Measurements from ENCODE around the gene IGLL5.

IGLL5 gene

DNA sequence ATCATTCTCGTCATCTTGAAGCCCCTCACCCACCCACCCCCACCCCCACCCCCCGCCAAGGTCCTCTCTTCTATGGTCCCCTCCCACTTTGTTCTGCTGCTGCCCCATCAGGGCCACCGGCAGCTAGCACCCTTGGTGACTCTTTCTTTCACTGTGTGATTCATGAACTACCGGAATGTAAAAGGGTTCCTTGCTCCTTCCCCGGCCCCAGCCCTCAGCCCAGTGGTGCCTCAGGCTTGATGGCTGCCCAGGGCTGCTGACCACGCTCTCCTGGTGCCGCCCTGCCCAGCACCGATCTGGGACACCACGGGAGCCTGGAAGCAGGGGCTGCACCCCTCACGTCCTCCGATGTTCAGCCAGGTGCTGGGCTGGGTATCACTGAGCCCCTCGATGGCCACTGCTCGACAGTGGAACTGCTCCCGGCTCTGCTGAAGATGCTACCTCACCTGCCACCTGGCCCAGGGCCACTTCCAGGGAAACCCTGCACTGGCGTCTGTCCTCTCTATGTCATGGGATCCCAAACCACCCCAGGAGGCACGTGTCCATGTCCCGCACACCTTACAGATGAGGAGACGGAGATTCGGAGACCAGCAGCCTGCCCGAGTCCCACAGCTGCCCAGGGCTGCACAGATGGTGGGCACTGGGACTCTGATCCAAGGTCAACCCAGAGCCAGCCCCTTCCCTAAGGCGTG lies 39.7 kb downstream of the IGLL5 start:
- DNase-seq (ENCODE audit: low read depth): no peak

DNA sequence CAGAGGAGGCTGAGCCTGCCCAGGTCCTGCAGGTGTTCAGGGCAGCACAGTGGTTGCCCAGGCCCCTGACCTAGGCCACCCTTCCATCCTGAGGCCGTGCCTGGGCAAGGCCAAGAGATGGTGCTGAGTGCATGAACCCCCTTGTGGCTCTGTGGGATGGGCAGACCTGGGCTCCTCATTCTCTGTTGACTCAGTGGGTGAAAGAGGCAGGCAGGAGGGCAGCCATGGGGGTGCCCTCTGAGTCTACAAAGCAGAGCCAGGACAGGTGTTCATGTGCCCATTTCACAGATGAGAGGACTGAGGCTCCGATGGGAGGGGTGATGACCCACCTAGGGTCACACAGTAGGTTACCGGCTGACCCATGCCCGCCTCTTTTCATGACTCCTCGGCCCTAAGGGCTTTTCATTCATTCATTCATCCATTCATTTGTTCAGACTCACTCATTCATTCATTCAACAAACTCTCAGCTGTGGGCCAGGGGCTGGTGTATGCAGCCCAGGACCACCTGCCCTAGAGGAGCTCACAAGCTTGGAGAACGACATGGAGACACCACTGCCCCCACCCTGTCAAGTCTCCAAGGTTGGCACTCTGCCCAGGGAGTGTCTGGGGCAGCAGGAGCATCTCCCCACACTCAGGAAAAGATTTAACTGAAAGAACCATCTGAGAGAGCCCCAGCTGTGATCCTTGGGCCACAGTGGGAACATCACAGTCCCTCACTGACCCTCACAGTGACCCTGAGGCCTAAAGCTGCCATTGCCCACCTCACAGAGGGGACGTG lies 40.5 kb downstream of the IGLL5 start:
- no peak for DNase-seq (ENCODE audit: low read depth)

DNA sequence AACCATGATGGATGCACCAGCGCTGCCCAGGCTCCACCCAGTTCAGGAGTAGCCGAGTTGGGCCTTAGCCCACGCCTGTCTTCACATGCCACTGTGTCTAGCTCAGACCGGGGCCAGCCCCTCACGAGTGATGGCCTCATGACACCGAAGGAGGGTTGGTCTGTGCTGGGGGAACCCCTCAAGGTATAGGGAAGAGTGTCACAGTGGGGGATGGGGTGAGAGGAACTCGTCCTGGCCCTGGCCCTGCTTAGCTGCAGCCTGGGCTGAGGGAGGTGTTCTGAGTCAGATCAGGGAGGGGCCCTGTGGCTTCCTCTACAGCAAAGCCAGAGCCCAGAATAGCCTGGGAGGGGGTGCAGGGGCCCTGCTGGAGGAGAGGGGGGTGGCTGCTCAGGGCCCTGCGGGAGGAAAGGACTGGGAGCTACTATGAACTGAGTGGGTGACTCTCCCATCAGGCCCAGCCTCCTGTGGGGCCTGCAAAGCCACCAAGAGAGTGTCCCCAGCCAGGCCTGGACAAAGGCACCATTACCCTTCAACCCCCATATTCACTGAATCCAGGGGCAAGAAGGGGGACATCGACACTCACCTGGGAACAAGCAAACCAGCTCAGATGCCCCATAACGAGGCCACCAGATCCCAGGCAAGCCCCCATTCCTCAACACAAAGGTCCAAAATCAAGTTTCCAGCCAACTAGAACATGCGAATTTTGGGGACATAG lies 41.2 kb downstream of the IGLL5 start:
- DNase-seq (ENCODE audit: low read depth): peak; percentile 4

DNA sequence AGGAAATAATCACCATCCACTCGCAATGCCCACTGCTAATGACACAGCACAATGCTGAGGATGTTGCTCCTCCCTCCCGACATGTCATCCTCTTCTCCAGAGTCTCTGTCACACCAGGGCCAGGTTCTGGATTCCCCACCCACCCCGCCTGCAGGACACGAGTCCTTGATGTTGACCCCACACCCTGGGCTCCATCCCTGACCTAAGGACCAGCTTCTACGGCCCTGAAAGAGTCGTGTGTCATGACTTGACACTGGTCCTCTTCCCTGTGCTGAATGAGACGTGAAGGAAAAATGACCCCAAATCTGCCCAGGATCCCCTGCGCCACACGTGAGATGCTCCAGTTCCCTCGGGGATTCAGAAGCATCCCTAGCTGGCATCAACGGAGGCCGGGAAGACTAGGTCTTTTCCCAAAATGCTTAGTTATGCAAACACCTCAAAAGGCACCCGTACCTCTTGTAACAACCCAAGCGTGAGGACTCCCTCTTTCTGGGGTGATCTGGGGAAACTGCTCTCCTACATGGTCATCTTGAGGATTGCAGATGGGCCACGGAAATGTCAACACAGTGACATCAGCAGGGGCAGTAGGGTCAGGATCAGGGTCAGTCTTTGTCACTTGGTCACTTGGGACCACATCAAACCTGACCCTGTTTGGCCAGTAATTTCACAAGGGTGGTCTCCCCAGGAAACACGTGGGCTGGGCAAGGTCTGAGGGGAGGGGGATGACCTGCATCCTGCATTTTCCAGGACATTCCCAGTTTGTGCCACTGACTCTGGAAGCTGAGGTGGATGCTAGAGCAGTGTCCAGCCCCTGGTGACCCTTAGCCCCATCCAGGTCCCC lies 42.0 kb downstream of the IGLL5 start:
- no peak for DNase-seq (ENCODE audit: low read depth)

DNA sequence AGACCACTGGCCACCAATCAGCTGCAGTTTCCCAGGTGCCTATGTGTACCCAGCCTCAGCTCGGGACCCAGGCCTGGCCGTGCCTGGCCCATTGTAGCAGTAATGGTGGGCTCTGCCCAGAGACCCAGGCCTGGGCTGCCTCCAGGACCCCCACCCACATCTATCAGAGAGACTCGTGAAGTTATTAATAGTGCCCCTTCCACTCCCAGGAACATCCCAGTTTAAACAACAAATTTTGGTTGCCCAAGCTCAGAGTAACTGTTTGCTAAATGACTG lies 42.5 kb downstream of the IGLL5 start:
- no peak for DNase-seq (ENCODE audit: low read depth)

DNA sequence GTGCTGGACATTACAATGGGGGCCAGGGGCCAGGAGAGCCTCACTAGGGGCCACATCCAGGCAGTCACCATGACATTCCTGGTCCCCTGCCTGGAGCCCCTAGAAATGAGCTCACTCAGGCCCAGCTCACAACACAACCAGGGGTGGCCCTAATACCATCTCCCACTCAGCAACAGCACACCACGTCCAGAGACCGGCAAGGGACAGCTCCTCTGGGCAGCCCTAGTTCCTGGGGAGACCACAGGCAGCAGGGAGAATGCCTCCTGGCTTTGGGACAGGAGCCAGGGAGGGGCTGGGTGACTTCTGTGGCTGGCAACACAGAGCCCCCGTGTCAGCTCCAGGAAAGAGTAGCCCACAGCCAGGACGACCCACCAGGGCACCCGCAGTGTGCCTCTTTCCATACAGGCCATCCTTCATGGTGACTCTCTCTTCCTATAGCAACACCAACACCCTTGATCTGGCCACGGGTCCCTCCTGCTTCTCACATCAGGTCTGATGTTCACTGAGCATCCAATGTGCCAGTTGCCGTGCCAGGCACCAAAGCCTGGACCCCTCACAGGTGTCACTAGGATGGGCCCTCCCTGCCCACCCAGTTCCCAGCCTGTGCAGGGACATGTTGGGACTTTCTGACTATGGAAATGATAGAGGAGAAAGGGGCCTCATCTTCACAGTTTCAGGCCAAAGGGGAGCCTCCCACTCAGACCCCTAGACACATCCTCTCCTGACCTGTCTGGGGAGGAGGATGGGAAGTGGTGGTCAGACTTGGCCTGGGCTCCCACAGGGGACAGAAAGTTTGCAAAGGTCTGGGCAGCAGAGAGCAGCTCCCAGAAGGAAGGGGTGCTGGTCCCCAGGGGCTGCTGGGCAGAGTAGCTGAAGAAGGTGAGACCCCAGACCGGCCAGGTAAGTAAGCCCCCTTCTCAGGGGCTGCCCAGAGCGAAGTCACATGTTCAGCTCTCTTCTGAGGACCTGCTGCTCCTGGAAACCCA lies 43.2 kb downstream of the IGLL5 start:
- no peak for DNase-seq (ENCODE audit: low read depth)

DNA sequence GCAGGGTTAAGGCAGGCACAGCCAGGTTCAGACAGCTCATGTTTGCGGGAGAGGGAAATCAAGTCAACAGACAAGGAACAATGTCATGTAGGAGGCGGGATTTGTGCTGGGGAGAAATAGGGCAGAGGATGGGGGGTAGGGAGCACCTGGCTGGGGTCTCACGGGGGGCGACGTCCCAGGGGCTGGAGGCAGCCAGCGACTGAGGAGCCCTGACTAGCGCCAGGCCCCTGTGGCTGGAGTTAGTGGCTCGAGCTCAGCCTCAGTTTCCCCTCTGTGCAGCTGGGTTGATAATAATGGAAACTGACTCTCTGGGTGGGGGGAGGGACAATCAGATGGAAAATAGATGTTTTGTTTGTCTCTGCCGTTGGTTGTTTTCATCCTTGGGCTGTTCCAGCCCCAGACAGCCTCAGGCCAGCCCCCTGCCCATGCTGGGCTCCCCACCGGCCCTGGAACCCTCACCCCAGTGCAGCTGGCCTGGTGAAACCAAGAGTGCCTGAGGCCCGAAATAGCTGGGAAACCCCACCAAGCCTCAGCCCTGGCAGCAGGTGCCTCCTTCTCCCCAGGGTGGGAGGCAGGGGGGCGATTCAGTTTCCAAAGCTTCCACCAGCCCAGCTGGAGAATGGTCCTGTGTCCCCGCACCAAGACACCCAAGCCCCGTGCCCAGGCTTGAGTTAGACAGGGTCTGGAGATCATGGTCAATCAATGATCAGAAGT lies 44.1 kb downstream of the IGLL5 start:
- no peak for DNase-seq (ENCODE audit: low read depth)

DNA sequence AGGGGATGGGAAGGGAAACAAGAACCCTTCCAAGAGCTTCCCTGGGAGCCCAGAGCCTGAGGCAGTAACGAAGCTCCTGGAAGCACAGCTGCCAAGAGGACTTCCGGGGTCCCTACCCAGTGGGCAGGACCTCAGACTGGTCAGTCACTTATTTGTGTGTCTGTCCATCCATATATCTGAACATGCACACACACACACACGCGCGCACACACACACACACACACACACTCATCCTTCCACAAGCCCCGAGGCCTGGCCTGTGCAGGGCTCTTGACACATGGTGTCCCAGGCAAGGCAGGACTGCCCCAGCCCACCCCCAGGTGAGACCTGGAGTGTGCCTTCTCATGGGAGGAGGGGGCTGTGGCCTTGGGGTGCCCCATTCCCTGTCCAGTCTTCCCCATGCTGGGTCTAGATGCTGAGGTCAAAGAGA lies 44.9 kb downstream of the IGLL5 start:
- no peak for DNase-seq (ENCODE audit: low read depth)

DNA sequence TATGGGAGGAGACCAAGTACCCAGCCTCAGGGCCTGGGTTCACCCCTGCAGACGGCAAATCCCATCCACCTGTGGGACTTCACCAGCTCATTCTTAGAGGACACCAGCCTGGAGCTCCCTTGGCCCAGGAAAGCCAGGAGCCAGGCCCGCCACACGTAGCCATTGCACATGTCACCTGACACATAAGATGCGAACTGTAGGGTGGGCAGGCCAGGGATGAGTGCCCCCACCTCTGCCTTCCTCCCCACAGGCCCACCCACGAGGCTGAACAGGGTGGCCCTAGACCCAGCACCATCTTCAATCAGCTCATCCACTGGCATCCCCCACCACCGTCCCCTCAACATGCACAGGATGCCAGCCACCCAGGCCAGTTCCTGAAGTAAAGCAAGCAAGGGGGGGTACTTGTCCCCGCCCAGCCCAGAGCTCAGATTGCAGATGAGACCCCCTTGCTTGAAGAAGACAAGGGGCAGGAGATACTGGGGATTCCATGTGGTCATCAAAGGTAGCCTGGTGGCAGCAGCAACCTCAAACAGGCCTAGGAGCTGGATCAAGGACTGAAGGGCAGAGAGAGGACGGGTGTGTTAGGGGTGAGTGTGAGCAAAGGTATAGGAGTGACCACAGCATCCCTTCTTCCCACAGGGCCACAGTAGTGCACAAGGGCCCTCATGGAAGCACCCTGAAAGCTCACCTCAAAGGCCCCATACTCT lies 45.6 kb downstream of the IGLL5 start:
- DNase-seq (ENCODE audit: low read depth): no peak

DNA sequence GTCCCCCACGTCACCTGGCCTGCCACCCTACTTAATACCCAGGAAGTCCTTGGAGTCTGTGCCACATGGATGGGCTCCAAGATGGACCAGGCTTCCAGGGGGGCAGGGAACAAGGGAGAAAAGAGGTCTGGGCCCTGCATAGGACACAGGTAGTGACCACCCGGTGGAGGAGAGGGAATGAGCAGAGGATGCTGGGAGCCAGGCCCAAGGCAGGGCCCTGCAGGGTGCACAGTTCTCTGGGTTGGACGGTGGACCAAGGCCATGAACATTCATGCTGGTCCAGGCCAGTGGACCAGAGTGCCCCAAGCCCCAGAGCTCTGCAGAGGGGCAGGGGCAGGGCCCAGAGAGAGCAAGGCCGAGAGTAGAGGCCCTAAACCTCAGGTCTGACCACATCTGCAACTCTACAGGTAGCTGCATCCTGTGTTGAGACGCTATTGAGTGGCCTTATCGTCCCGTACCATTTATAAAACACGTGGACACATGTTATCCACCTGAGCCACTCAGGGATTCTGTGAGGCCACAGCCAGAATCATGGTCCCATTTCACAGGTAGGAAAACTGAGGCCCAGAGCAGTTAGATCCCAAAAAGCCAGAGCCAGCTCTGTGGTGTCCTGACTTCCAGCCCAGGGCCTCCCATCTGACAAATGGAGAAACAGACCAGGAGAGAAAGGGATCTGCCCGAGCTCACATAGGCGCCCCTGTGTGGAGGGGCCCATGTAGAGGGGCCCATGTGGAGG lies 46.4 kb downstream of the IGLL5 start:
- DNase-seq (ENCODE audit: low read depth): no peak

DNA sequence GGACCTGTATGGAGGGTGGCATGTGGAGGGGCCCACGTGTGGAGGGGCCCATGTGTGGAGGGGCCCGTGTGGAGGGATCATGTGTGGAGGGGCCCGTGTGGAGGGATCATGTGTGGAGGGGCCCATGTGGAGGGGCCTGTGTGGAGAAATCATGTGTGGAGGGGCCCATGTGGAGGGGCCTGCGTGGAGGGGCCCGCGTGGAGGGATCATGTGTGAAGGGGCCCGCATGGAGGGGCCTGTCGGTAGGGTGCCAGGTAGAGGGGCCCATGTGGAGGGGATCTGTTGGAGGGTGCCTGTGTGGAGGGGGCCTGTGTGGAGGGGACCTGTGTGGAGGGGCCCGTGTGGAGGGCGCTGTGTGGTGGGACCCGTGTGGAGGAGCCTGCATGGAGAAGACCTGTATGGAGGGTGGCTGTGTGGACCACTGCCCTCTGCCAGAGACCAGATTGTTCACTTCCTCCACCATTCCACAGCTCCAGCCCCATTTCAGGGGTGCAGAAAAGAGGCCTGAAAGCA lies 47.0 kb downstream of the IGLL5 start:
- no peak for DNase-seq (ENCODE audit: low read depth)

DNA sequence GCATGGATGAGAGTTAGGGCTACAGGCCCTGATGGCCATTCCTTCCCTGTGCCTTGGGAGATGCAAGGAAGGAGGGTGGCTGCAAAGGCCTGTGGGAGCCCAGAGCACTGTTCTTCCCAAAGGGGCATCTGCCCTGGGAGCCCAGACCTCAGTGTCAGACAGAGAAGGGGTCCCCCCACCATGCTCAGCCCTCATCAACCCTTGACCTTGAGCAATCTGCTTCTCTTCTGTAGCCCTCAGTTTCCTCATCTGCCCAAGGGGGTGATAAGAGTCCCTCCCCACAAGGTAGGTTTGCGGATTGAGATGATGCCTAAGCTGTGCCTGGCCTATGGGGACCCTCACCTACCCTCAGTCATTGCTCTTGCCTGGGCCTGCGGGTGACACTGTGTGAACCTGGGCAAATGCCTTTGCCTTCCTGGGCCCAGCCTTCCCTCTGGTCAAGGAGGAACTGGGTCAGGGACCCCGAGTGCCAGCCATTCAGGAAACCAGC lies 47.5 kb downstream of the IGLL5 start:
- DNase-seq (ENCODE audit: low read depth): no peak

DNA sequence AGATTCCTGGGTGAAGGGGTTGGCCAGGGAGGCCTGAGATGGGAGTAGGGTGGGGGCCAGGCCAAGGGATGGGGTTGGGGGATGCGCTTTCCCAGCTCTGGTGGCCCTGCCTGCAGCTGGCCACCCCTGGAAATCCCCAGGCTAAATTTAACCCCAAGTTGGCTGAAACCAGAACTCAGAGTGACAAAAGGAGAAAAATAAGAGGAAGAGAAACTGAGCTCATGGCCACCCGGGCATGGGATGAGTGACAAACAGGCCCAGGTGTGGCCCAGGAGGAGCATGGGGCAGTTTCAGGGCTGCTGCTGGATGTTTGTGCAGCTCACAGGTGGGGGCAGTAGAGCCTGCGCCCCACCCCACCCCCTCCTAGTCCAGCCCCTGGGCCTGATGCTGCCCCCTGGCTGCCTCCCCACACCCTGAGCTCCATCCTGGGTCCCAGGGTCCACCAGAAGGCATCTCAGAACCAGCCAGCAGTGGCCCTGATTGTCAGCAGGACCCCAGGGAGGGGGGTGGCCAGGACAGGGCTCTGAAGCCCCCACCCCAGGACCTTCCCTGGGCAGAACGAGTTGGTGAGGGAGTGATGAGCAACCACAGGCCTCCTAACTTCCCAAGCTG lies 48.0 kb downstream of the IGLL5 start:
- DNase-seq (ENCODE audit: low read depth): no peak

DNA sequence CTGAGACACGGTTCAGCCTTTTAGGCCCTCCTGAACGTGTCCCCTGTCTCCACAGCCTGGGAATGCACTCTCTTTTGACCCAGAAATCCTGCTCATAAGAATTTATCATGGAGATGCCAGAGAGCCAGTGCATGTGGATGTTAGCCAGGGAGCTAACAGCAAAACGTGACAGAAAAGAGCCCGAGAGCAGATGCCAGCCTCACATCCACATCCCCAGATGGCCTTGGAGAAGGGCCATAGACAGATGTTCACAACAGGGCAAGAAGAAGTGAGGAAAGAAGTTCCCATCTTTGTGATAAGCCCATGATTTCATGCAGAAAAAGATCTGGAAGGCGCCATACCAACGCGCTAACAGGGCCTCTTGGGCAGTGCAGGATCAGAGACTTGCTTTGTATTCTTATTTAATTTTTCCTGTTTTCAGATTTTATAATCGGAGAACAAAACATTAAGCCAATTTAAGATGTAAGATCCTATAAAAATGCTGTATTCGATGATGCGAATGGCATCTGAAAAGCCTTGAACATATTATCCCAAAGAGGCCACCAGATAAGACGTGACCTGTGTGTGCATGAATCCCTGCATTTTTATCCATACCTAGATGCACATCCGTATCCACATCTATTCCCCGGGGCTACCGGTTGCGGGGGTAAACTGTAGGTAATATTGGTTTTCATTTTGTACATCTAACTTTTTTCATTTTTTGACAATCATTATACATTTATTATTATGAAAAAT lies 48.7 kb downstream of the IGLL5 start:
- no peak for DNase-seq (ENCODE audit: low read depth)

DNA sequence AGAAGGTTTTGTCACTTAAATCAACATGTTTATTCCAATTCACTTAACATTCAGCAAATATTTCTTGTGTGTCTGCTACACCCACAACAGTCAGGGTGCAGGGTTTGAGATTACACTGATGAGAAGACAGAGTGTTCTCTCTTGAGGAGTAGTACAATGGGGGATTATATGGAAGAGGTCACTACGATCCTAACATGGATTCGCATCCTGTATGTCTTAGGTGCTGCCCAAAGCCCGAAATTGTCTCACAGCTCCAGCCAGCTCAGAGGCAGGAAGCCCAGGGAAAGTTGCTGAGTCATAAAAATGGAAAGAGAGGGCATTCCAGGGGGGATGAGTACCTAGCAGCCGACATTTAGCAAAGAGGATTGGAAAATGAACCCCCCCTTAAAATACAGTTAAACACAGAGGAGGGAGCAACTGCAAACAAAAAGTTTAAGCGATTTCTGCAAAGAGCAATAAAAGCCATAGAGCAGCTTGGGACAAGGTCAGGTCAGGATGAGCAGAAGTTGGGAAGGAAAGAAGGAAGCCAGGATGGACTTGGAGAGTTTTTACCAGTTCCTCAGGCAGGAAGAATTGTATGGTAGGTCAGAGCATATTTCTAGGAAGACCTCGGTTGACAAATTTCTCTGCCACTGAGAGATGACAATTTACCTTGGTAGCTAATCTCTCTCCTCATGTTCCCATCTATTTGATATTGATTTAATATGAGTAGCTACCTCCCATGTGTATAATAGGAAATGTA lies 49.5 kb downstream of the IGLL5 start:
- DNase-seq (ENCODE audit: low read depth): no peak

DNA sequence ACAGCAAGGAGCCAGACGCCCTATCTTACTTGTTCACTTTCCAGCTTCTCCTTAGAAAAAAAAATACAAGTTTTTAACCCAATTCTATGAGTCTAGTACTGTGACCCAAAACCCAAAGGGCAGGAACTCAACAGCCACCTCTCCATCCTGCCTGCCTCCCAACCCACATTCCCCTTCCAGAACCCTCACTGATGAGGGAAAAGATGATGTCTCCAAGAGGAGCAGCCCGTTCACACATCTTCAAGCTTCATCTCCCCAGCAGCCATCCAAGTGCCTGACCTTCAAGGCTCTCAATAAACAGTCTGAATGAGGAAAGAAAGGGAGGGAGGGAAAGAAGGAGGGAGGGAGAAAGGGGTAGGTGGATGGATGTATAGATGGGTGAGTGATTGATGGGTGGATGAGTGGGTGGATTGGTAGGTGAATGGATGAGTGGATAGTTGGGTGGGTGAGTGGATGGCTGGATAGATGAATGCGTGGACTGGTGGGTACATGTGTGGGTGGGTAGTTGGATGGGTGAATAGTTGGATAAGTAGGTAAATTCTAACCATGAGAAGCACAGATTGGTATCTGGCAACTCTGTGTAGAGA lies 50.4 kb downstream of the IGLL5 start:
- no peak for DNase-seq (ENCODE audit: low read depth)
